SU-DHL-6 (cell line): Measurements from ENCODE around the gene MB.

Experiments
- H2AFZ ChIP-seq: fragments of 200-600 bp; sonication (generic); 2 replicates; pipeline ENCODE4 v1.6.1; 2014; ENCODE audit warnings: low read depth, mild to moderate bottlenecking, moderate library complexity, mixed read lengths, antibody characterized with exemption, low read length; ENCODE audit not compliant: severe bottlenecking
- H3F3A ChIP-seq: fragments of 200-600 bp; shearing (Covaris generic); 2 replicates; pipeline ENCODE4 v1.6.0; 2016; ENCODE audit warnings: antibody characterized with exemption, mild to moderate bottlenecking; ENCODE audit not compliant: insufficient read depth
- H3K27ac ChIP-seq: fragments of 200-600 bp; sonication (generic); 2 replicates; pipeline ENCODE4 v1.5.1; 2016; ENCODE audit warnings: low read depth, mild to moderate bottlenecking, low read length, moderate library complexity, mixed read lengths
- H3K27me3 ChIP-seq: fragments of 200-600 bp; sonication (generic), shearing (Covaris generic); 2 replicates; pipeline ENCODE4 v1.6.0; 2014; ENCODE audit warnings: mild to moderate bottlenecking, low read length
- H3K36me3 ChIP-seq: fragments of 200-600 bp; sonication (generic); 2 replicates; pipeline ENCODE4 v1.6.1; 2014; ENCODE audit warnings: mild to moderate bottlenecking, low read length, mixed read lengths
- H3K4me2 ChIP-seq: fragments of 300-600, 200-600 bp; shearing (Covaris generic), sonication (generic); 2 replicates; pipeline ENCODE4 v1.6.0; 2014; ENCODE audit warnings: low read length, low read depth, mild to moderate bottlenecking; ENCODE audit not compliant: poor library complexity, severe bottlenecking
- H3K4me3 ChIP-seq: fragments of 200-600 bp; sonication (generic); 2 replicates; pipeline ENCODE4 v1.5.1; 2014; ENCODE audit warnings: antibody characterized with exemption, low read length, mild to moderate bottlenecking, mixed read lengths; ENCODE audit not compliant: insufficient read depth, poor library complexity, severe bottlenecking
- H3K79me2 ChIP-seq: fragments of 200-600 bp; sonication (generic); 2 replicates; pipeline ENCODE4 v1.6.1; 2014; ENCODE audit warnings: mild to moderate bottlenecking, low read length, moderate library complexity; ENCODE audit not compliant: insufficient read depth
- H3K9ac ChIP-seq: fragments of 200-600 bp; sonication (generic); 2 replicates; pipeline ENCODE4 v1.7.0; 2014; ENCODE audit warnings: mild to moderate bottlenecking, low read length
- H3K9me2 ChIP-seq: fragments of 200-600 bp; sonication (generic); replicated peaks from 2 replicates; pipeline ENCODE4 v1.6.1; 2014; ENCODE audit warnings: low read length; ENCODE audit not compliant: insufficient read depth
- H3K9me3 ChIP-seq: fragments of 200-600 bp; sonication (generic); 2 replicates; pipeline ENCODE4 v1.6.1; 2014; ENCODE audit warnings: low read length, mixed read lengths; ENCODE audit not compliant: insufficient read depth
- H4K20me1 ChIP-seq: fragments of 200-600 bp; sonication (generic); 2 replicates; pipeline ENCODE4 v1.6.1; 2014; ENCODE audit warnings: low read depth, mild to moderate bottlenecking, antibody characterized with exemption, low read length, moderate library complexity, mixed read lengths
- CTCF ChIP-seq: fragments of 200-600 bp; sonication (generic); IDR thresholded peaks from one replicate; pipeline ENCODE4 v1.5.1; 2017; ENCODE audit warnings: antibody characterized with exemption, mild to moderate bottlenecking, low read length, moderate library complexity; ENCODE audit not compliant: insufficient read depth, poor library complexity, severe bottlenecking
- EZH2phosphoT487 ChIP-seq: fragments of 200-600 bp; sonication (generic), shearing (Covaris generic); conservative IDR thresholded peaks from 2 replicates; pipeline ENCODE4 v1.6.1; 2018; ENCODE audit warnings: mild to moderate bottlenecking, antibody characterized with exemption, low read length, moderate library complexity, mixed read lengths

Gene MB

GRCh38 chr22:35651085-35651484 lies 34.0 kb upstream of the MB start:
- Histone ChIP-seq H2AFZ (no peak overlapping the region), H3K36me3 (no peaks in the 10 kb centered on the region), H3K9me3 (no peaks in the 10 kb centered on the region), H3K9ac (no peak overlapping the region), H3K27ac (no peak overlapping the region), H3K4me3 (no peak overlapping the region), H3K4me2 (no peak overlapping the region), H3F3A (peaks cover 21% of the 10 kb centered on the region), H3K79me2 (no peaks in the 10 kb centered on the region), H3K27me3 (no peaks in the 10 kb centered on the region), H3K9me2 (no peaks in the 10 kb centered on the region), H4K20me1 (no peaks in the 10 kb centered on the region)
- TF ChIP-seq CTCF (no peak), EZH2phosphoT487 (no peak)

- H3K27me3 ChIP-seq, result no peaks in the 10 kb centered on the region
- peak overlapping the region; percentile 84 for H3K4me2 ChIP-seq
- no peak overlapping the region for H2AFZ ChIP-seq
- no peaks in the 10 kb centered on the region for H3K79me2 ChIP-seq
- H4K20me1 ChIP-seq, result no peaks in the 10 kb centered on the region
- TF ChIP-seq CTCF (no peak), EZH2phosphoT487 (no peak)
- no peak overlapping the region for H3K4me3 ChIP-seq
- no peaks in the 10 kb centered on the region for H3K9me2 ChIP-seq
- no peak overlapping the region; the same call in 1 of the 2 replicates for H3K9ac ChIP-seq
- no peaks in the 10 kb centered on the region for H3K36me3 ChIP-seq
- H3F3A ChIP-seq, result peaks cover 21% of the 10 kb centered on the region
- H3K27ac ChIP-seq, result no peak overlapping the region
- no peaks in the 10 kb centered on the region for H3K9me3 ChIP-seq
Observed at GRCh38 chr22:35649636-35650250, 32.6 kb upstream of the MB start.

GRCh38 chr22:35649026-35649553 lies 32.0 kb upstream of the MB start:
- H3K27ac ChIP-seq, result peak overlapping the region; percentile 88
- H3K9me3 ChIP-seq, result no peaks in the 10 kb centered on the region
- no peak overlapping the region for H2AFZ ChIP-seq
- H3K9ac ChIP-seq, result peak overlapping the region; percentile 45
- no peaks in the 10 kb centered on the region for H4K20me1 ChIP-seq
- H3K9me2 ChIP-seq, result no peaks in the 10 kb centered on the region
- no peaks in the 10 kb centered on the region for H3K27me3 ChIP-seq
- H3K4me2 ChIP-seq, result peak overlapping the region; percentile 84
- peaks cover 21% of the 10 kb centered on the region for H3F3A ChIP-seq
- H3K36me3 ChIP-seq, result no peaks in the 10 kb centered on the region
- TF ChIP-seq CTCF (no peak), EZH2phosphoT487 (no peak)
- H3K4me3 ChIP-seq, result peak overlapping the region; percentile 39
- H3K79me2 ChIP-seq, result no peaks in the 10 kb centered on the region
